HG02798 (cell line): Measurements from ENCODE around the gene C1orf210.

ENCODE experiments used
- ATAC-seq: cut with Tn5 transposase; IDR thresholded peaks from one replicate; pipeline ENCODE4 v1.9.1; 2021; ENCODE audit warnings: mild to moderate bottlenecking; ENCODE audit not compliant: unreplicated experiment, poor library complexity

Gene C1orf210

GRCh38 chr1:43275826-43276620, 9.4 kb downstream of the C1orf210 start:
- no peak for ATAC-seq

GRCh38 chr1:43274804-43275180, 10.6 kb downstream of the C1orf210 start:
- ATAC-seq = no peak

- ATAC-seq = no peak
These were observed 11.1 kb downstream of the C1orf210 start for GRCh38 chr1:43274125-43274803.

- no peak for ATAC-seq
These were observed 11.7 kb downstream of the C1orf210 start for GRCh38 chr1:43273708-43274107.

- ATAC-seq = no peak
These were observed 12.5 kb downstream of the C1orf210 start for GRCh38 chr1:43272576-43273571.

- ATAC-seq = no peak
These were observed 13.2 kb downstream of the C1orf210 start for GRCh38 chr1:43272161-43272560.

GRCh38 chr1:43271186-43272118, 13.9 kb downstream of the C1orf210 start:
- ATAC-seq = no peak

GRCh38 chr1:43270421-43271095, 14.8 kb downstream of the C1orf210 start:
- ATAC-seq = no peak

GRCh38 chr1:43269627-43270375, 15.6 kb downstream of the C1orf210 start, which contains the start of gene TMEM125:
TMEM125 (plus strand) TSS chr1:43269983; CDS start chr1:43272723, 2,740 bp downstream.
- no peak for ATAC-seq

GRCh38 chr1:43267818-43268425, 17.5 kb downstream of the C1orf210 start:
- no peak for ATAC-seq

- ATAC-seq = no peak
These were observed 18.0 kb downstream of the C1orf210 start for GRCh38 chr1:43267291-43267805.

- no peak for ATAC-seq
These were observed 18.5 kb downstream of the C1orf210 start for GRCh38 chr1:43266881-43267280.

GRCh38 chr1:43265431-43265830, 19.9 kb downstream of the C1orf210 start:
- no peak for ATAC-seq

- no peak for ATAC-seq
These were observed 27.0 kb downstream of the C1orf210 start for GRCh38 chr1:43258370-43258769.

GRCh38 chr1:43256675-43257570, 28.5 kb downstream of the C1orf210 start:
- no peak for ATAC-seq

- ATAC-seq = no peak
These were observed 29.8 kb downstream of the C1orf210 start for GRCh38 chr1:43255438-43256210.
